Caco-2 (cell line): ENCODE data around the gene UNC45A. TPM values are rescaled to one million over a fixed set of nuclear protein-coding genes. Genes with fewer than 3 reads are reported as not detected.

Experiments
- BruUV-seq: library from RNA; stranded (reverse); fragments of 400-500 nt; replicated peaks from 2 replicates; lab custom pipeline; 2021; lab: Mats Ljungman, UMichigan
- CTCF ChIA-PET: fragments of 300-600 bp; sonication (Branson Sonifier 250); formaldehyde crosslinking; loops from one replicate; lab custom pipeline; 2022; ENCODE audit warnings: antibody characterized with exemption; lab: Charles Lee
- POLR2A ChIA-PET: fragments of 300-600 bp; sonication (Branson Sonifier 250); formaldehyde crosslinking; loops from one replicate; lab custom pipeline; 2022; ENCODE audit warnings: antibody characterized with exemption; lab: Charles Lee
- DNase-seq, 2 experiments: peaks; one replicate each; pipeline versions ENCODE4 v3.0.0 to v3.0.0-alpha.2; 2020 to 2022
- H3K27me3 ChIP-seq: replicated peaks from 2 replicates; pipeline ENCODE4 v1.6.0; 2011; ENCODE audit warnings: low read length; ENCODE audit not compliant: control insufficient read depth, insufficient read depth
- H3K36me3 ChIP-seq: 2 replicates; pipeline ENCODE4 v1.5.1; 2011; ENCODE audit warnings: low read length; ENCODE audit not compliant: control insufficient read depth, insufficient read depth
- H3K4me1 ChIP-seq: fragments of 250-450 bp; sonication (Bioruptor Pico); 2 replicates; pipeline ENCODE4 v1.5.1; 2020; ENCODE audit warnings: mild to moderate bottlenecking
- H3K4me3 ChIP-seq: 2 replicates; pipeline ENCODE4 v1.5.1; 2011; ENCODE audit warnings: low read depth, mild to moderate bottlenecking, control low read depth, low read length
- H3K9me3 ChIP-seq: fragments of 250-450 bp; sonication (Bioruptor Pico); 2 replicates; pipeline ENCODE4 v1.5.1; 2020; ENCODE audit warnings: mild to moderate bottlenecking, moderate library complexity
- H3K27ac Mint-ChIP-seq: one replicate; pipeline ENCODE4 v1.8.0; 2022; ENCODE audit warnings: mixed read lengths; ENCODE audit not compliant: unreplicated experiment
- H3K27me3 Mint-ChIP-seq: one replicate; pipeline ENCODE4 v1.8.0; 2022; ENCODE audit warnings: mixed read lengths; ENCODE audit not compliant: insufficient read depth, unreplicated experiment
- H3K36me3 Mint-ChIP-seq: one replicate; pipeline ENCODE4 v1.8.0; 2022; ENCODE audit warnings: mild to moderate bottlenecking, mixed read lengths; ENCODE audit not compliant: insufficient read depth, unreplicated experiment
- H3K4me1 Mint-ChIP-seq: one replicate; pipeline ENCODE4 v1.8.0; 2022; ENCODE audit warnings: low read depth, mixed read lengths; ENCODE audit not compliant: unreplicated experiment
- H3K4me3 Mint-ChIP-seq: one replicate; pipeline ENCODE4 v1.8.0; 2022; ENCODE audit warnings: mild to moderate bottlenecking, moderate library complexity, mixed read lengths; ENCODE audit not compliant: unreplicated experiment
- H3K9me3 Mint-ChIP-seq: one replicate; pipeline ENCODE4 v1.8.0; 2022; ENCODE audit warnings: mixed read lengths; ENCODE audit not compliant: unreplicated experiment
- intact Hi-C: fragments of 100-400 bp; cut with micrococcal nuclease; formaldehyde crosslinking; loops from one replicate; pipeline ENCODE4 v1.10.0; 2022; ENCODE audit not compliant: unreplicated experiment
- total RNA-seq: library from RNA; stranded (reverse); gene quantifications from 2 replicates; pipeline ENCODE4 v1.2.3, GENCODE V29; 2022
- TF ChIP-seq, protein P1 (sequence below), 2 experiments: fragments of 200-600 bp in 1 of 2; IDR thresholded peaks; 1 replicate in 1 of 2; 2 replicates in 1 of 2; pipeline versions ENCODE4 v1.5.1 to v1.8.0; 2011 to 2022; ENCODE audit warnings: antibody characterized with exemption in 1 of 2, control low read depth in 1 of 2, inconsistent platforms in 1 of 2, low read depth in 1 of 2, low read length in 1 of 2, mild to moderate bottlenecking in 1 of 2, moderate library complexity in 1 of 2; ENCODE audit not compliant: insufficient read depth in 1 of 2, severe bottlenecking in 1 of 2, unreplicated experiment in 1 of 2

The UNC45A gene
- total RNA-seq, 1 experiment from 2014 or later = 62.6 TPM

DNA sequence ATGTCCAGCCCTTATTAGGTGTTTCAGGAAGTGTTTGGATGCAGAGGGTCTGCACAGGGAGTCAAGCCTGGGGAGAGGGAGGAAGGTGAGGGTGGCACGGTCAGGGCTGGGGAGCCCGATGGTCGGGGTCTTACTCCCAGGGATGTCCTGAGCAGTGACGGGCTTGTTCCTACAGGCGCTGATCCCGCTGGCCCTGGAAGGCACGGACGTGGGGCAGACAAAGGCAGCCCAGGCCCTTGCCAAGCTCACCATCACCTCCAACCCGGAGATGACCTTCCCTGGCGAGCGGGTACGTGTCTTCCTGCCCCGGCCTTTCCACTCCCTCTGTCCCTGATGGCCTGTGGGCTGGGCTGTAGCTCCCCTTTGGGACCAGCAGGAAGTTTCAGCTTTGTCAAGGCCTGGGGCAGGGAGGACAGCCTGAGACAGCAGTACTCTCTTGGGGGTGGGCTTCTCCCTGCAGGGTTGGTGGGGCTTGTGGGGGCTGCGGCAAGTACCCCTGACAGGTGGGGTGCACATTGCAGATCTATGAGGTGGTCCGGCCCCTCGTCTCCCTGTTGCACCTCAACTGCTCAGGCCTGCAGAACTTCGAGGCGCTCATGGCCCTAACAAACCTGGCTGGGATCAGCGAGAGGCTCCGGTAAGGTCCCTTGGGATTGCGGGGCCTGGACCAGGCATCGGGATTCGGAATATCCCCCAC is 15.0 kb downstream of the UNC45A start:
- POLR2A ChIA-PET = no interaction called here
- no peak for DNase-seq
- intact Hi-C loops = no loop called here
- H3K27me3 Mint-ChIP-seq = no peaks in the 10 kb centered on the region
- H3K27me3 ChIP-seq = no peaks in the 10 kb centered on the region
- H3K4me3 ChIP-seq = no peak overlapping the region
- H3K4me3 Mint-ChIP-seq = no peak overlapping the region
- no peaks in the 10 kb centered on the region for H3K9me3 ChIP-seq
- CTCF ChIA-PET = interaction anchor here (0.6 kb wide), 1 partner anchor 87 kb away, joined by 5 read pairs; no protein-coding TSS in a partner anchor
- H3K4me1 Mint-ChIP-seq = peaks cover 9% of the 10 kb centered on the region
- TF ChIP-seq, protein P1, sequence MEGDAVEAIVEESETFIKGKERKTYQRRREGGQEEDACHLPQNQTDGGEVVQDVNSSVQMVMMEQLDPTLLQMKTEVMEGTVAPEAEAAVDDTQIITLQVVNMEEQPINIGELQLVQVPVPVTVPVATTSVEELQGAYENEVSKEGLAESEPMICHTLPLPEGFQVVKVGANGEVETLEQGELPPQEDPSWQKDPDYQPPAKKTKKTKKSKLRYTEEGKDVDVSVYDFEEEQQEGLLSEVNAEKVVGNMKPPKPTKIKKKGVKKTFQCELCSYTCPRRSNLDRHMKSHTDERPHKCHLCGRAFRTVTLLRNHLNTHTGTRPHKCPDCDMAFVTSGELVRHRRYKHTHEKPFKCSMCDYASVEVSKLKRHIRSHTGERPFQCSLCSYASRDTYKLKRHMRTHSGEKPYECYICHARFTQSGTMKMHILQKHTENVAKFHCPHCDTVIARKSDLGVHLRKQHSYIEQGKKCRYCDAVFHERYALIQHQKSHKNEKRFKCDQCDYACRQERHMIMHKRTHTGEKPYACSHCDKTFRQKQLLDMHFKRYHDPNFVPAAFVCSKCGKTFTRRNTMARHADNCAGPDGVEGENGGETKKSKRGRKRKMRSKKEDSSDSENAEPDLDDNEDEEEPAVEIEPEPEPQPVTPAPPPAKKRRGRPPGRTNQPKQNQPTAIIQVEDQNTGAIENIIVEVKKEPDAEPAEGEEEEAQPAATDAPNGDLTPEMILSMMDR (IDR thresholded peaks at IDR 0.05; ENCODE audit: insufficient read depth in 1 of 2, low read depth in 1 of 2, low read length in 1 of 2, severe bottlenecking in 1 of 2, unreplicated experiment in 1 of 2) = no peak
- peaks cover 54% of the 10 kb centered on the region for H3K36me3 Mint-ChIP-seq
- BruUV-seq = no TSS peak
- no peaks in the 10 kb centered on the region for H3K9me3 Mint-ChIP-seq
- H3K36me3 ChIP-seq = peaks cover 1% of the 10 kb centered on the region
- no peaks in the 10 kb centered on the region for H3K4me1 ChIP-seq
- H3K27ac Mint-ChIP-seq = no peak overlapping the region

GRCh38 chr15:90950676-90951075 is 15.6 kb downstream of the UNC45A start:
- H3K36me3 ChIP-seq = peaks cover 1% of the 10 kb centered on the region
- TF ChIP-seq, protein P1 (IDR thresholded peaks at IDR 0.05; ENCODE audit: insufficient read depth in 1 of 2, low read depth in 1 of 2, low read length in 1 of 2, severe bottlenecking in 1 of 2, unreplicated experiment in 1 of 2) = no peak
- intact Hi-C loops = no loop called here
- H3K4me3 ChIP-seq = no peak overlapping the region
- no peaks in the 10 kb centered on the region for H3K9me3 ChIP-seq
- no peaks in the 10 kb centered on the region for H3K27me3 Mint-ChIP-seq
- no TSS peak for BruUV-seq
- CTCF ChIA-PET = no interaction called here
- H3K9me3 Mint-ChIP-seq = no peaks in the 10 kb centered on the region
- no peaks in the 10 kb centered on the region for H3K4me1 ChIP-seq
- no peak overlapping the region for H3K4me3 Mint-ChIP-seq
- no peak for DNase-seq
- no peaks in the 10 kb centered on the region for H3K27me3 ChIP-seq
- H3K27ac Mint-ChIP-seq = no peak overlapping the region
- POLR2A ChIA-PET = no interaction called here
- H3K4me1 Mint-ChIP-seq = peaks cover 9% of the 10 kb centered on the region
- H3K36me3 Mint-ChIP-seq = peaks cover 55% of the 10 kb centered on the region

DNA sequence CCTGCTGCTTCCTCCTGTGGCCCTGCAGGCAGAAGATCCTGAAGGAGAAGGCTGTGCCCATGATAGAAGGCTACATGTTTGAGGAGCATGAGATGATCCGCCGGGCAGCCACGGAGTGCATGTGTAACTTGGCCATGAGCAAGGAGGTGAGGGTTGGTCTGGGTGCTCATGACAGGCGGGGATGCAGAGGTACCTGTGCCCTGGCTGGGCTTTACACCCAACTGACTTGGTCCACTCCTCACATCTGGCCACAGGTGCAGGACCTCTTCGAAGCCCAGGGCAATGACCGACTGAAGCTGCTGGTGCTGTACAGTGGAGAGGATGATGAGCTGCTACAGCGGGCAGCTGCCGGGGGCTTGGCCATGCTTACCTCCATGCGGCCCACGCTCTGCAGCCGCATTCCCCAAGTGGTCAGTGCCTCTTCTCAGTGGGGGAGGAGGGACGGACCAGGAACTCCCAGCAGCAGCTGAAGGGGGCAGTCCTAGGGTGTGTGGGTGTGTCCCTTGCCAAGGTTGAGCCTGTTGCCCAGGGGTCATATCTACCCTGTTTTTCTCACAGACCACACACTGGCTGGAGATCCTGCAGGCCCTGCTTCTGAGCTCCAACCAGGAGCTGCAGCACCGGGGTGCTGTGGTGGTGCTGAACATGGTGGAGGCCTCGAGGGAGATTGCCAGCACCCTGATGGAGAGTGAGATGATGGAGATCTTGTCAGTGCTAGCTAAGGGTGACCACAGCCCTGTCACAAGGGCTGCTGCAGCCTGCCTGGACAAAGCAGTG is 18.0 kb downstream of the UNC45A start:
- Histone ChIP-seq H3K4me3 (no peak overlapping the region), H3K27me3 (no peaks in the 10 kb centered on the region), H3K9me3 (no peaks in the 10 kb centered on the region), H3K4me1 (peaks cover 4% of the 10 kb centered on the region), H3K36me3 (peaks cover 1% of the 10 kb centered on the region)
- TF ChIP-seq, protein P1 (IDR thresholded peaks at IDR 0.05; ENCODE audit: insufficient read depth in 1 of 2, low read depth in 1 of 2, low read length in 1 of 2, severe bottlenecking in 1 of 2, unreplicated experiment in 1 of 2) = no peak
- Mint-ChIP-seq H3K27ac (peak overlapping the region; percentile 87), H3K9me3 (no peaks in the 10 kb centered on the region), H3K27me3 (no peaks in the 10 kb centered on the region), H3K4me3 (peak overlapping the region; percentile 76), H3K4me1 (peaks cover 9% of the 10 kb centered on the region), H3K36me3 (peaks cover 60% of the 10 kb centered on the region)
- ChIA-PET POLR2A (interaction anchor here (2.1 kb wide), 1 partner anchor 18 kb away, joined by 24 read pairs; the partner anchor contains the start of gene UNC45A), CTCF (no interaction called here)
- no peak for DNase-seq
- no TSS peak for BruUV-seq
- intact Hi-C loops = no loop called here
